HG03521 (cell line): ENCODE results near the gene MAS1.

ENCODE experiments used
- ATAC-seq: cut with Tn5 transposase; IDR thresholded peaks from one replicate; pipeline ENCODE4 v1.9.1; 2021; ENCODE audit warnings: mild to moderate bottlenecking, moderate library complexity; ENCODE audit not compliant: unreplicated experiment

Gene MAS1

GRCh38 chr6:159879856-159880255 is 10.9 kb upstream of the MAS1 start:
- no peak for ATAC-seq

GRCh38 chr6:159880412-159880975 is 10.3 kb upstream of the MAS1 start:
- ATAC-seq: no peak

DNA sequence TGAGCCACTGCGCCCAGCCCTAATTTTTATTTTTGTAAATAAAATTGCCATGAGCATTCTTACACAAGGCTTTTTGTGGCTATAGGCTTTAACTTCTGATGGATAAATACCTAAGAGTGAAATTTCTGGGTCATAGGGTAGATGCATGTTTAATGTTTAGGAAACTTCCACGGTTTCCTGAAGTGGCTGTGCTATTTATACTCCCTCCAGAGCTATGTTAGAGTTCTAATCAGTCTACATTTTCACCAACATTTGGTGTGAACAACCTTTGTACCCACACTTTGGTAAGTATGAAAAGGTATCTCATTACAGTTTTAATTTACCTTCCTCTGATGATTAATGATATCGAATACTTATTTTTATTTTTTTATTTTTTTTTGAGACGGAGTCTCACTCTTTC is 6.1 kb upstream of the MAS1 start:
- no peak for ATAC-seq

- ATAC-seq: no peak
These were observed 4.5 kb upstream of the MAS1 start for GRCh38 chr6:159886270-159886669.

GRCh38 chr6:159887146-159887545 is 3.6 kb upstream of the MAS1 start:
- no peak for ATAC-seq

DNA sequence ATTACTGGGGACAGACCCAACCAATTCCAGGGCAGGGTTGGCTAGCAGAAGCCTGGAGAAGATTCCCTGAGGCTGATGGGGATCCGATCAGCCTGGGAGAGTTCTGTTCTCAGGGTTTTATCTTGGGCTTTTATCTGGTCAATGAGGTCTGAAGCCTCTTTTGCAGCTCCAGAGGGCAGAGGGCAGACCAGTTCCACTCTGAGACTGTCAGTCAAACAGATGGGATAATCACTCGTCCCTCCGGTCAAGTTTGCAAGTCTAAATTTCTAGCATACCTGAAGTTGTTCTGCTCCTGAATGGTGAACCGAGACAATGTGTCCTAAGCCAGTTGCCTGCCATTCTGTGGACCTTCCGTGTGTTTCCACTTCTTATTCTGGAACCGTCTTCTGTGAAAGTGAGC is 3.0 kb upstream of the MAS1 start:
- ATAC-seq: no peak

- no peak for ATAC-seq
These were observed 587 bp upstream of the MAS1 start for GRCh38 chr6:159890201-159890600.

DNA sequence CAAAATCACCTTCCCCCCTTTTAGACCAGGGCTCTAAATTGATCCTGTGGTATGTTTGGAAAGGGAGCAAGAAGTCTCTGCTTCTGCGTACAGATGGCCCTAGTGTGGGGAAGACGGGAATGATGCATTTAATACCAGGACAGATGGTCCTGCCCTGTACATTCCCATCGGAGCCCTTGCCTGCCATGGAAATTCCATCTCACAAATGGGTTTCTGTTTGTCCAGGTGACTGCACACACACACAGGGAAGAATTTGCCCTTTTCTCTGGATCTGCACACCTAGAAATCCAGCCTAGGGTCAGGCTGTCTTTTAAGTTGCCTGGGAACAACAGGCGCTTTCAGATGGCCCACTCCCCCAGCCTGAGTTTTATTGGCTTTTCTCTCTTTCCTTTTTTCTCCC is 1.3 kb downstream of the MAS1 start:
- no peak for ATAC-seq

GRCh38 chr6:159893064-159893463 is 2.3 kb downstream of the MAS1 start:
- no peak for ATAC-seq

GRCh38 chr6:159894991-159895390 is 4.2 kb downstream of the MAS1 start:
- no peak for ATAC-seq

GRCh38 chr6:159897603-159898002 is 6.8 kb downstream of the MAS1 start:
- no peak for ATAC-seq

- no peak for ATAC-seq
These were observed 7.7 kb downstream of the MAS1 start for GRCh38 chr6:159898519-159898918.

DNA sequence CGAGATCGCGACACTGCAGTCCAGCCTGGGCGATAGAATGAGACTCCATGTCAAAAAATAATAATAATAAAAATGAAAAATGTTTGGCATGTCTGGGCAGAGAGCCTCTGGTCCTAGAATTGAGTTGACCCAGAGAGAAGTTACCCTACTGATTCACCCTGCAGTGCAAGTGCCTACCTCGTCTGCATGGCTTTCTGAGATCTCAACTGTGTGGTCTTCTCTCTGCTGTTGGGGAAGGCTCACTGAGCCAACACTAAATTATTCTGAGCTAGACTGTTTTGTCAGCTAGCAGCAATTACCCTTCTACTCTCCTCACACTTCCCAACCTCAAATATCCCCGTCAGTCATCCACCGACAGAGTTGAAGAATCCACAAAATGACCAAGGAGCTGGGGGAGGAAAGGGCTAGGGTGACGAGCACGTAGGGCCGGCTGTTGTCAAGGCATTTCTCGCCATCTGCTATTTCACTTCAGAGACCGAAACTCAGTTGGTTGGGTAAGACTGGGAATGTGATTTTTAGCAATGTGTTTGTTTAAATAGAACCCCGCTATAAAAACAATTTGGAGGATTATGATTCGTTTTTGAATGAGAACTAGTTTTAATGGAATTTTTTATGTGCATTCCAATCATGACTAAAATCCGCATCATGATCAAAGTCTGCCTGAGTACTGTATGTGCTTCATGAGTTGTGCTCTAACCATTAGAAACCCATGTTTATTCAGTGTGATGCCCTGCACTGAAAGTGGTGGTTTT is 9.4 kb downstream of the MAS1 start:
- ATAC-seq: no peak

- no peak for ATAC-seq
These were observed 11.8 kb downstream of the MAS1 start for GRCh38 chr6:159902620-159903019.

GRCh38 chr6:159904497-159904911 is 13.7 kb downstream of the MAS1 start:
- ATAC-seq: no peak

DNA sequence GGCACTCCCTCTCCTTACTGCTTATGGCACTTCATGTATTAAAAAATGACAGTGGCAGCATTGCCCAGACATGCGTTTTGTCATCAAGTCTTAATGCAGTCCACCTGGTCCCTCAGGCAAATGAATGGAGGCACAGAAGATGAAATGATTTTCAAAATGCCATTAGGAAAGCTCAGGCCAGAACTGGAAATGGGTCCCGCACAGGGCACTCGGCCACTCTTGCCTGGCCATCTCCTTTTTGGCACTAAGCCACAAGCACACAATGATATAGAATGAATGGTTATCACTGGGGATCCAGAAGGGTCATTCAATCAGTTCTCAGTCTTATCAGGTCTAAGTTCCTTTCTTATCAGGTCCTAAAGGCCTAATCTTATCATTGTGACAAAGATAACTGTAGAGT is 15.6 kb downstream of the MAS1 start:
- ATAC-seq: no peak

DNA sequence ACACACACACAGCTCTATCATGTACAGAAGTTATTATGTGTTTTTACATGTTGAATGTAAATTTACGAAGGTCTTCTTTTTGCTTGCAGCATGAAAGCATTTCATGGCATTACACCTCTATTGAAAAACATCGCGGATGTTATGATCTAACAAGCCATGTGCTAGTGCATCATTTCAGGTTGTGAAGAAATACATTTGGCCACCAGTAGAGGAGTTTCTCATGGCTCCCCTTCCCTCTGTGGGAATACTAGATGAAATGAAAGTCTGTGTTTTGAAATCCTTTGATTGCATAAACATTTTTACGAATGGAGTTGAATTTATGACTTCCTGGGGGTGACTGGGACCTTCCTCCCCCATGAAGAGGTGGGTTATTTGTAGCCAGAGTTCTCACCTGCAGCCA is 17.7 kb downstream of the MAS1 start:
- no peak for ATAC-seq

DNA sequence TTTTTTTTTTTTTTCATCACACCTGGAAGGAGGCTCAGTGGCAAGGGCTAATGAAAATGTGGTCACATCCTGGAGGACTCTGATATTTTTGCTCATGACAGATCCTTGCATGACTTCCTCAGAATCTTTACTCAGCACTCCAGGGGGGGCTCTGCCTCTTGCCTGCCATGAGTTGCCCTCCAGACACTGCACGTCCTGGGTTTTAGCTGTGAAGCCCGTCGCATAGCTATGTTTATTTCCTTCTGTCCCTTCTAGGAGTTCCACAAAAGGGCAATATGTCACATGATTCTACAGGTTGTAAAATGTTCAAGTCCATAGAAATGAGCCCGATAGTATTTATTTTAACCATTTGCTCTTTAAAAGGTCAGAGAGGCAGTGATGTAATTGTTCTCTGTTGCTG is 18.2 kb downstream of the MAS1 start:
- ATAC-seq: no peak

DNA sequence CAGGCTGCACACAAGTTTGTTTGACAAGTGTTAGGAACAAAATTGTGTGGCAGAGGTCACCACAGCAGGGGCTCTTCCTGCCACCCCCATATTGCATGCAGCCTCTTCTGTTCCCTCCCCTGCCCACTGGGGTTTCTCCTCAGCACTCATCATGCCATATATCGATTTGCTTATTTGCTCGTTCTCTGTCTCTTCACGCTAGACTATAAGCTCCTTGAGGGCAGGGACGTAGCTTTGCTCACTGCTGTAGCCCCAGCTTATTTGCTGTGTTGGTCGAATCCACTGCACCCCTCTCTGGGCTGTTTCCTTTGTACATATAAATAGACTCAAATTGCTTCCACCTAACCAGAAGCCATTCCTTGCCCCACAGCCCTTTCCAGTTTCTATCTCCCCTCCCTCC is 19.6 kb downstream of the MAS1 start:
- ATAC-seq: no peak

GRCh38 chr6:159913375-159913774 is 22.6 kb downstream of the MAS1 start:
- ATAC-seq: no peak

- ATAC-seq: no peak
These were observed 23.2 kb downstream of the MAS1 start for GRCh38 chr6:159913862-159914564.

GRCh38 chr6:159914565-159914923 is 23.8 kb downstream of the MAS1 start:
- ATAC-seq: no peak
